Left lung (tissue), 10 donors: ENCODE measurements around the gene ANTXR1. TPM values are rescaled to one million over a fixed set of nuclear protein-coding genes. Genes with fewer than 3 reads are reported as not detected.

Source experiments
- ATAC-seq: fragments of 200-7000 bp; cut with Tn5 transposase; one replicate; pipeline ENCODE4 v1.9.1; 2020; ENCODE audit warnings: moderate library complexity
- DNase-seq, 4 donors: peaks; one replicate each; pipeline ENCODE4 v3.0.0-alpha.2; 2013 to 2020
- H3K27ac ChIP-seq, 2 donors: fragments of 200-600 bp; sonication (generic) in 1 of 2; one replicate each; pipeline versions ENCODE4 v1.5.0 to v1.8.0; 2020 to 2021
- H3K27me3 ChIP-seq, 2 donors: fragments of 200-600 bp; sonication (generic) in 1 of 2; one replicate each; pipeline versions ENCODE4 v1.5.0 to v1.8.0; 2020 to 2021
- H3K36me3 ChIP-seq, 2 donors: fragments of 200-600 bp; sonication (generic) in 1 of 2; one replicate each; pipeline versions ENCODE4 v1.5.0 to v1.8.0; 2020 to 2021
- H3K4me1 ChIP-seq, 2 donors: fragments of 200-600 bp; one replicate each; pipeline ENCODE4 v1.8.0; 2021
- H3K4me3 ChIP-seq, 2 donors: fragments of 200-600 bp; sonication (generic) in 1 of 2; one replicate each; pipeline versions ENCODE4 v1.5.0 to v1.8.0; 2020 to 2021; ENCODE audit warnings: mild to moderate bottlenecking in 1 of 2
- H3K9me3 ChIP-seq, 2 donors: fragments of 200-600 bp; sonication (generic) in 1 of 2; one replicate each; pipeline versions ENCODE4 v1.5.0 to v1.8.0; 2020 to 2021
- CTCF ChIP-seq, 2 donors: fragments of 200-600 bp; sonication (generic) in 1 of 2; IDR thresholded peaks; one replicate each; pipeline versions ENCODE4 v1.5.0 to v1.8.0; 2021; ENCODE audit warnings: antibody characterized with exemption in 2 of 2
- intact Hi-C, 2 donors: fragments of 100-400 bp; cut with DNase I; formaldehyde crosslinking; loops; one replicate each; pipeline versions ENCODE4 v1.11.2 to v1.14.2; 2022
- polyA plus RNA-seq, 6 donors: library from polyadenylated mRNA; unstranded; fragments of 120-200 nt; gene quantifications; one replicate each; pipeline ENCODE4 v1.2.1, GENCODE V29; 2013; ENCODE audit not compliant: insufficient read length in 6 of 6
- total RNA-seq, 2 donors: library from RNA; stranded (reverse); fragmentation: NEBNext Ultra II Directional; extraction: Animal tissue kit (Norgen Biotek cat#: 25700); gene quantifications; one replicate each; pipeline ENCODE4 v1.2.1, GENCODE V29; 2021
- donor health status: DM: no; HTN: yes; CAD: no.
- donor health status: DM: no; HTN: no; CAD: no.

The ANTXR1 gene
- total and polyA plus RNA-seq, 8 donors = 70.2 to 115 (median 87.3) TPM

GRCh38 chr2:69164061-69164778 lies 151.2 kb downstream of the ANTXR1 start:
- peak; percentile 34 for ATAC-seq
- no peak for DNase-seq

GRCh38 chr2:69165091-69165880 lies 152.3 kb downstream of the ANTXR1 start:
- Histone ChIP-seq H3K27me3 (no peaks in the 10 kb centered on the region), H3K27ac (peak overlapping the region in 1 of 2 donors; percentile 86), H3K9me3 (no peaks in the 10 kb centered on the region), H3K36me3 (no peaks in the 10 kb centered on the region), H3K4me1 (peaks cover 28 to 43% of the 10 kb centered on the region in 2 donors), H3K4me3 (no peak overlapping the region)
- no peak for DNase-seq
- no peak for TF ChIP-seq CTCF (IDR thresholded peaks at IDR 0.05)
- intact Hi-C loops = no loop called here
- no peak for ATAC-seq

More at GRCh38 chr2:69164061-69164778, 151.2 kb downstream of the ANTXR1 start:
- no peak overlapping the region for H3K4me3 ChIP-seq
- no peaks in the 10 kb centered on the region for H3K36me3 ChIP-seq
- no peaks in the 10 kb centered on the region for H3K27me3 ChIP-seq
- H3K4me1 ChIP-seq = peaks cover 24 to 43% of the 10 kb centered on the region in 2 donors
- intact Hi-C loops = no loop called here
- H3K27ac ChIP-seq = peak overlapping the region; percentile 74 to 86
- TF ChIP-seq CTCF (IDR thresholded peaks at IDR 0.05) = no peak
- H3K9me3 ChIP-seq = no peaks in the 10 kb centered on the region

GRCh38 chr2:69166465-69166811 lies 153.5 kb downstream of the ANTXR1 start:
- Histone ChIP-seq H3K4me1 (peaks cover 30 to 43% of the 10 kb centered on the region in 2 donors), H3K4me3 (no peak overlapping the region), H3K36me3 (no peaks in the 10 kb centered on the region), H3K27ac (no peak overlapping the region), H3K9me3 (no peaks in the 10 kb centered on the region), H3K27me3 (no peaks in the 10 kb centered on the region)
- DNase-seq (no peak), ATAC-seq (no peak)
- intact Hi-C loops = no loop called here
- no peak for TF ChIP-seq CTCF (IDR thresholded peaks at IDR 0.05)

- no peak for ATAC-seq
Observed at GRCh38 chr2:69166812-69167468, 154.0 kb downstream of the ANTXR1 start.

More at GRCh38 chr2:69166812-69167468, 154.0 kb downstream of the ANTXR1 start:
- DNase-seq = no peak
- no peak overlapping the region for H3K27ac ChIP-seq
- intact Hi-C loops = no loop called here
- H3K4me1 ChIP-seq = peaks cover 30 to 38% of the 10 kb centered on the region in 2 donors
- no peak for TF ChIP-seq CTCF (IDR thresholded peaks at IDR 0.05)
- H3K27me3 ChIP-seq = no peaks in the 10 kb centered on the region
- no peaks in the 10 kb centered on the region for H3K9me3 ChIP-seq
- no peak overlapping the region for H3K4me3 ChIP-seq
- no peaks in the 10 kb centered on the region for H3K36me3 ChIP-seq
